Smooth muscle cell (in vitro differentiated cells): Measurements from ENCODE around the gene CTRB1. TPM values are rescaled to one million over a fixed set of nuclear protein-coding genes. Genes with fewer than 3 reads are reported as not detected.

Source experiments
- DNase-seq: peaks from one replicate; lab custom pipeline; 2025; ENCODE audit not compliant: unreplicated experiment; lab: John Stamatoyannopoulos, UW
- H2AFZ ChIP-seq: fragments of 200-600 bp; sonication (generic); 2 replicates; pipeline ENCODE4 v1.6.0; 2016; ENCODE audit warnings: antibody characterized with exemption, low read depth, mild to moderate bottlenecking
- H3F3A ChIP-seq: fragments of 200-600 bp; sonication (generic); 2 replicates; pipeline ENCODE4 v1.6.0; 2017; ENCODE audit warnings: antibody characterized with exemption, low read depth
- H3K27ac ChIP-seq: fragments of 200-600 bp; sonication (generic); 2 replicates; pipeline ENCODE4 v1.5.1; 2016; ENCODE audit warnings: low read depth, mild to moderate bottlenecking
- H3K27me3 ChIP-seq: fragments of 200-600 bp; sonication (generic); 2 replicates; pipeline ENCODE4 v1.6.1; 2016; ENCODE audit warnings: low read depth, mild to moderate bottlenecking
- H3K36me3 ChIP-seq: fragments of 200-600 bp; sonication (generic); 2 replicates; pipeline ENCODE4 v1.5.1; 2016; ENCODE audit warnings: low read depth
- H3K4me1 ChIP-seq: fragments of 200-600 bp; sonication (generic); 2 replicates; pipeline ENCODE4 v1.5.1; 2016; ENCODE audit warnings: low read depth
- H3K4me2 ChIP-seq: fragments of 200-600 bp; sonication (generic); 2 replicates; pipeline ENCODE4 v1.6.0; 2016; ENCODE audit warnings: mild to moderate bottlenecking
- H3K4me3 ChIP-seq: fragments of 200-600 bp; sonication (generic); 2 replicates; pipeline ENCODE4 v1.5.1; 2016; ENCODE audit warnings: mild to moderate bottlenecking
- H3K79me2 ChIP-seq: fragments of 200-600 bp; sonication (generic); 2 replicates; pipeline ENCODE4 v1.6.0; 2016; ENCODE audit warnings: low read depth, mild to moderate bottlenecking
- H3K9ac ChIP-seq: fragments of 200-600 bp; sonication (generic); 2 replicates; pipeline ENCODE4 v1.6.0; 2016; ENCODE audit warnings: low read depth
- H3K9me3 ChIP-seq: fragments of 200-600 bp; sonication (generic); replicated peaks from 2 replicates; pipeline ENCODE4 v1.5.1; 2016; ENCODE audit warnings: low read depth
- H4K20me1 ChIP-seq: fragments of 200-600 bp; sonication (generic); 2 replicates; pipeline ENCODE4 v1.6.0; 2016; ENCODE audit warnings: low read depth
- CTCF ChIP-seq: fragments of 200-600 bp; sonication (generic); IDR thresholded peaks from 2 replicates; pipeline ENCODE4 v1.5.1; 2017; ENCODE audit warnings: borderline replicate concordance, mild to moderate bottlenecking, antibody characterized with exemption; ENCODE audit not compliant: insufficient read depth, poor library complexity, severe bottlenecking
- WGBS: methylation state at CpG from one replicate; pipeline ENCODE4 v1.1.7; 2016; ENCODE audit warnings: low lambda C conversion rate; 5-methylcytosine and 5-hydroxymethylcytosine counted together
- polyA plus RNA-seq: library from polyadenylated mRNA; unstranded; fragments of >200 nt; fragmentation: Nextera tagmentation; extraction: Ambion mirVana; gene quantifications from 2 replicates; pipeline ENCODE4 v1.2.1, GENCODE V29; 2016
- total RNA-seq: library from RNA; depleted of rRNA; stranded (reverse); fragments of >200 nt; gene quantifications from 2 replicates; pipeline ENCODE4 v1.2.3, GENCODE V29; 2014

The CTRB1 gene
- total and polyA plus RNA-seq, 2 experiments from 2014 or later = 1.9 TPM; not detected in 1

GRCh38 chr16:75193730-75194444 lies 24.9 kb upstream of the CTRB1 start:
- no peak for TF ChIP-seq CTCF
- 72% methylated on average over 10 of the region's 10 CpGs for WGBS
- DNase-seq = no peak

GRCh38 chr16:75195811-75196790 lies 22.7 kb upstream of the CTRB1 start:
- Histone ChIP-seq H4K20me1 (no peaks in the 10 kb centered on the region), H3K79me2 (no peaks in the 10 kb centered on the region), H3K4me3 (no peak overlapping the region), H3K36me3 (no peaks in the 10 kb centered on the region), H3K9me3 (no peaks in the 10 kb centered on the region), H3K4me2 (no peak overlapping the region), H3K27me3 (no peaks in the 10 kb centered on the region), H3K9ac (no peak overlapping the region), H3K4me1 (no peaks in the 10 kb centered on the region), H3F3A (no peaks in the 10 kb centered on the region), H2AFZ (no peak overlapping the region), H3K27ac (no peak overlapping the region)
- no peak for TF ChIP-seq CTCF
- WGBS = 90% methylated on average over 24 of the region's 24 CpGs
- DNase-seq = no peak

More at GRCh38 chr16:75193730-75194444, 24.9 kb upstream of the CTRB1 start:
- H3F3A ChIP-seq = no peaks in the 10 kb centered on the region
- no peak overlapping the region for H3K4me3 ChIP-seq
- H3K4me1 ChIP-seq = no peaks in the 10 kb centered on the region
- H3K27ac ChIP-seq = no peak overlapping the region
- H3K36me3 ChIP-seq = no peaks in the 10 kb centered on the region
- H3K27me3 ChIP-seq = peaks cover 5% of the 10 kb centered on the region
- no peaks in the 10 kb centered on the region for H3K79me2 ChIP-seq
- H3K4me2 ChIP-seq = peak overlapping the region; percentile 10
- H2AFZ ChIP-seq = no peak overlapping the region
- H3K9me3 ChIP-seq = no peaks in the 10 kb centered on the region
- no peaks in the 10 kb centered on the region for H4K20me1 ChIP-seq
- H3K9ac ChIP-seq = no peak overlapping the region

- DNase-seq = no peak
- Histone ChIP-seq H3K4me2 (no peak overlapping the region), H3K4me1 (no peaks in the 10 kb centered on the region), H3K27ac (no peak overlapping the region), H3F3A (no peaks in the 10 kb centered on the region), H3K9ac (no peak overlapping the region), H3K79me2 (no peaks in the 10 kb centered on the region), H3K4me3 (no peak overlapping the region), H3K36me3 (no peaks in the 10 kb centered on the region), H3K27me3 (no peaks in the 10 kb centered on the region), H4K20me1 (no peaks in the 10 kb centered on the region), H3K9me3 (no peaks in the 10 kb centered on the region), H2AFZ (no peak overlapping the region)
- TF ChIP-seq CTCF = no peak
- 97% methylated on average over 8 of the region's 9 CpGs for WGBS
Measured at GRCh38 chr16:75196836-75197235, 22.0 kb upstream of the CTRB1 start.
